C4-2B (cell line): ENCODE data around the gene CD24.
A peak's percentile ranks its signal among the peaks of the same experiment; 100 is the strongest.
"Not testable (repeated sequence)": the region's sequence is repeated elsewhere in the genome, so short reads cannot be mapped to it uniquely, and the experiment has no call there.

Experiments used
- H3K27ac ChIP-seq: fragments of 450-650 bp; 2 replicates; pipeline ENCODE4 v1.5.1; 2017
- ZFX ChIP-seq: fragments of 450-650 bp; IDR thresholded peaks from 2 replicates; pipeline ENCODE4 v1.6.1; 2017
- TF ChIP-seq, protein P1 (sequence below): fragments of 450-650 bp; conservative IDR thresholded peaks from 2 replicates; pipeline ENCODE4 v1.5.1; 2017; ENCODE audit warnings: mild to moderate bottlenecking

Gene CD24

DNA sequence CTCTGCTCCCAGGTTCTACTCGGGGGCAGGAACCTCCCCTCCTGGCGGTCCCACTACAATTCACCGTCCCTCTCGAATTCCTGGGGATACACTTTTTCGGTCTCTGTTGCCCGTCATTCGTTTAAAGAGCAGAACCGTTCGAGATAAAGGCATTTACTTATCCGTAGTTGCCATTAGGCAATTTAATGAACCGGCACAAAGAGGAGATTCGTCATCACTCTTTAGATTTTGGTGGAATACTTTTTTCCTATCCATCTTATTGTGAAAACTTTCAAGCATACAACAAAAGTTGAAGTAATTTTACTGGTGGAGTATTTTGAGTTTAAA is 1.2 kb upstream of the CD24 start:
- TF ChIP-seq, protein P1, sequence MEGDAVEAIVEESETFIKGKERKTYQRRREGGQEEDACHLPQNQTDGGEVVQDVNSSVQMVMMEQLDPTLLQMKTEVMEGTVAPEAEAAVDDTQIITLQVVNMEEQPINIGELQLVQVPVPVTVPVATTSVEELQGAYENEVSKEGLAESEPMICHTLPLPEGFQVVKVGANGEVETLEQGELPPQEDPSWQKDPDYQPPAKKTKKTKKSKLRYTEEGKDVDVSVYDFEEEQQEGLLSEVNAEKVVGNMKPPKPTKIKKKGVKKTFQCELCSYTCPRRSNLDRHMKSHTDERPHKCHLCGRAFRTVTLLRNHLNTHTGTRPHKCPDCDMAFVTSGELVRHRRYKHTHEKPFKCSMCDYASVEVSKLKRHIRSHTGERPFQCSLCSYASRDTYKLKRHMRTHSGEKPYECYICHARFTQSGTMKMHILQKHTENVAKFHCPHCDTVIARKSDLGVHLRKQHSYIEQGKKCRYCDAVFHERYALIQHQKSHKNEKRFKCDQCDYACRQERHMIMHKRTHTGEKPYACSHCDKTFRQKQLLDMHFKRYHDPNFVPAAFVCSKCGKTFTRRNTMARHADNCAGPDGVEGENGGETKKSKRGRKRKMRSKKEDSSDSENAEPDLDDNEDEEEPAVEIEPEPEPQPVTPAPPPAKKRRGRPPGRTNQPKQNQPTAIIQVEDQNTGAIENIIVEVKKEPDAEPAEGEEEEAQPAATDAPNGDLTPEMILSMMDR, result no peak
- no peak for TF ChIP-seq ZFX
- peak overlapping the region; percentile 47; the same call in 1 of the 2 replicates for H3K27ac ChIP-seq

DNA sequence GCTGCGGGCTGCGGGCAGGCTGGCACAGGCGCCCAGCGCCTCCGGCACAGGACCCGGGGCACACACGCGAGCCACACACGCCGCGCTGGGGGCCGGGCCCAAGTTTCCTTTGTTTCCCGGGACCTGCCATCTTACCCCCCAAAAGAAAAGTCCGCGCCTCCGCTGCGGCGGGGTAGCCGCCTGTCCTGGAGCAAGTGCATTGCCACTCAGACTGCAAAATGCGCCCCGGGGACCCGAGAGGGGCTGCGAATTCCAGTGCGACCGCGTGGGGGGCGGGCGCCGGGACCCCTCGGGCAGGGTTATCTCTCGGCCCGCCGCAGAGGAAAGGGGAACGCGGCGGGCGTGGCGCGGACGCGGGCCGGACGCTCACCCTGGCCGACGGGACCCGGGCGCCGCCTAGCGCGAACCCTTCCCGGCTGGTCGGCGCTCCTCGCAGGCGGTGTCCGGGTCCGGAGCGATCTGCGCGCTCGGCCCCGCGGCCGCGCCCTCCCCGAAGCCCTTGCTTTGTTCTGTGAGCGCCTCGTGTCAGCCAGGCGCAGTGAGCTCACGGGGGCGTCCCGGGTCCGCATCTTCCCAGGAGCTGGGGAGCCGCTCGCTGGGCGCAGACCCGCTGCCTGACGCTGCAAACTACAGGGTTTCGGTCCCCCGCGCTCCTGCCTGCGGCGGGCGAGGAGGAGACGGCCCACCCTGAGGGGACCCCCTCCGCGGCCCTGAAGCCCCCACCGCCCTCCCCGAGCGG is 639 bp upstream of the CD24 start:
- TF ChIP-seq, protein P1, result peak; percentile 84
- no peak for TF ChIP-seq ZFX
- H3K27ac ChIP-seq, result peak overlapping the region; percentile 47

DNA sequence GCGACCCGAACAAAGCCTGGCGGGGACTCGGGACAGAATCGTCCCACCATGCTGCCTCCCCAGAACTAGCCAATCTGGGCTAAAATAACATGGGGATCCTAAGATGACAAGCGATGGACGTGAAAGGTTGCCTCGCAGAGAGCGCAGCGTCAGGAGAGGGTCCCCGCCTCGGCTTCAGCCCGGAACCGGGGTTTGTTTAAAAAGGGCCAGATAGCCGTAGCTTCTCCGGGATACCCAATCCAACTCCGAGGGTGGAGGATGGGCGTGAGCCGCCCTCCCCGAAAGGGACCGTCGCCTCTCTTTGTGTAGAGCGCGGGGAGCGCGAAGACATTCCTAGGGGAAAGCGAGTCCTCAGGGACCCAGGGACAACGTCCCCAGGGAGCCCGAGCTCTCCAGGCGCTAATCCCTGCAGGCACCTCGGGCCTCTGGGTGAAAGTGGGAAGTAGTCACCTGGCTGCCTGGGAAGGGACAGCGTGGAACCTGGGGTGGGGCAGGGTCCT is 643 bp downstream of the CD24 start:
- TF ChIP-seq ZFX, result no peak
- TF ChIP-seq, protein P1, result no peak
- H3K27ac ChIP-seq, result no peak overlapping the region

DNA sequence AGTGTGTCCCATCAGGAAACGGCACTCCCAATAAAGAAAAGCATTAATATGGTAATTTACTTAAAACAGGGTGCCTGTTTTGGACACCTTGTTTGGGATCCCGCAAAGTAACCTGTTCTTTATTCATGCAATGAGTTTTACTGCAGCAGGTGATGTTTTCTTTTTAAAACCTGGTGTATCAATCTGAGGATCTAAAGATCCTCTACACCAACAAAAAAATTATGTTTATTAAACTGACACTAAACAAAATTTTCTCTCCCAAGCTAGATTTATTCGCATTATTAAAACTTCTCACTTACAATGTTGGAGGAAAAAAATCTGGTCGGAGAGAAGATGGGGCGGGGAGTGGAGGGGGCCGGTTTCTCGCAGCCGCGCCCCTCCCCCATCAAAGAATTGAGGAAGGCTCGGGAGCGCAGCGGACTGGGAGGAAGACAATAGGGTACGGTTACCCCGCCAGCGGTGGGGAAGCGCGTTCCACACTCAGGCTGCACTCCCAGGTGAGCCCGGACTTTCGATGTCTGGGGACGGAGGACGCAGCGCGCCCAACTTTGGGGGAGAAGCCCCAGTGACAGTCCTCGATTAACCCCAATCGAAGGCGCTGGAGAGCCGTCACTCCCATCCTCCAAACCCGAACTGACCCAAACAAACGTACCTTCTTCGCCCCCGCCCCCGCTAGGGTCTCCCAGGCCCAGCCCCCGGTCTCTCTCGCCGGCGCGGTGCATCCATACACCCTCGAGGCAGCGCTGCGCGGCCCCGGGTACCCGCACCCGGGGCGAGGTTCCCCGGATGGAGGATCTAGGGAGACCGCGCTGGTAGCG is 1.3 kb downstream of the CD24 start:
- TF ChIP-seq, protein P1, result no peak
- no peak for TF ChIP-seq ZFX
- no peak overlapping the region for H3K27ac ChIP-seq

DNA sequence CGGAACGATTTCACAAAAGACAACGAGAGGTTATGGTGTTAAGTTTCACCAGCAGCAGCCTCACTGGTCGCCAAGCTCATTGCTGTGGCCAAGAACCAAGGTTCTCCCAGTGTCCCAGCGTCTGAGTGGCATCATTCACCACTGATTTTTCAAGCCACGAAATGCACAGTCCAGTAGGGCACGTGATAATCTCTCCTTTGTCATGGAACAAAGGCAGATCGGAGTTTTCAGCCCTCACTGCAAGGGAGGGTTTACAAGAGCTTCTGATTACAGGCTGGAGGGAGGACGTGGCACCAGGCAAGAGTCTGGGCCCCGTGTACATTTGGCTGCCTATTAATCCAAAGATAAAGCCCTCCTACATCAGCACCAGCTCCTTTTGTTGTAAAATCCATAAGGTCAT is 2.0 kb downstream of the CD24 start:
- TF ChIP-seq, protein P1, result no peak
- no peak for TF ChIP-seq ZFX
- H3K27ac ChIP-seq, result no peak overlapping the region

DNA sequence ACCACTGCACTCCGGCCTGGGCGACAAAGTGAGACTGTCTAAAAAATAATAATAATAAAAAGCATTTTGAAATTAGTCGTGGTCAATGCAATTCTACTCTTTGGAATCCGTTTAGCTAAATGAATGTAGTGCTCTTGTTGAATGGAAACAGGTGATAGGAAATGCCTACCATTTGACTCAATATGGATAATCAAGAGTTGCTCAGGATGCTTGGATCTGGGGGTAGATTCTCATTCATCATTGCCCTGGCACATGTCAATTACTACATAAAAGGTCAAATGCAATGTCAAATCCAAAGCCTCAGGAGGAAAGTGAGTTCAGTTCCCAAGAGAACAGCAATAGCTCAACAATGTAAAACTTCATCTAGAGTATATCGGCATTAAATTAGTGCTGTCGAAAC is 3.8 kb downstream of the CD24 start:
- H3K27ac ChIP-seq, result not testable (repeated sequence)

DNA sequence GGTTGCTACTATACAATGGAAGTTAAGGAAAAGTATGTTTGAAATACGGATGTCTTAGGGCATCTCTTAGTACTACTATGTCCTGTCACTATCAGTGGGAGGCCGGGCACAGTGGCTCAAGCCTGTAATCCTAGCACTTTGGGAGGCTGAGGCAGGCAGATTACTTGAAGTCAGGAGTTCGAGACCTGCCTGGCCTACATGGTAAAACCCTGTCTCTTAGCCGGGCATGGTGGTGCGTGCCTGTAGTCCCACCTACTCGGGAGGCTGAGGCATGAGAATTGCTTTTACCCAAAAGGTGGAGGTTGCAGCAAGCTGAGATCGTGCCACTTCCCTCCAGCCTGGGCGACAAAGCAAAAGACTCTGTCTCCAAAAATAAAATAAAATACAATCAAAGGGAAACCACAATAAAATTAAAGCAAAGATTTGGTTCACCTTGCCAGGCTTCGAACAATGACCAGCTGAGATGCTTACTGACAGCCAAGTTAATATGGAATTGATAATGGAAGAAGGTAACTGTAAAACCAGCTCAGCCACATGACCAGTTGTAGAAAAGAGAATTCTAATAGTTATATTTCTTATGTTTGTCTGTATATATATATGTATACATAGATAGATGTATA is 6.5 kb downstream of the CD24 start:
- no peak overlapping the region for H3K27ac ChIP-seq
- TF ChIP-seq, protein P1, result no peak
- TF ChIP-seq ZFX, result no peak
